Panc1 (cell line): ENCODE data around the gene ZNF688.

ENCODE experiments used
- POLR2AphosphoS5 ChIP-seq: IDR thresholded peaks from 2 replicates; pipeline ENCODE4 v1.6.1; 2012; ENCODE audit warnings: mild to moderate bottlenecking, low read depth, low read length, moderate library complexity
- SIN3A ChIP-seq: IDR thresholded peaks from 2 replicates; pipeline ENCODE4 v1.6.1; 2012; ENCODE audit warnings: low read depth, mild to moderate bottlenecking, low read length, moderate library complexity, borderline replicate concordance; ENCODE audit not compliant: insufficient read depth
- TCF7L2 ChIP-seq: IDR thresholded peaks from 2 replicates; pipeline ENCODE4 v1.6.1; 2011; ENCODE audit warnings: mild to moderate bottlenecking, low read depth, low read length, inconsistent platforms
- TF ChIP-seq, protein P1 (sequence below): fragments of 450-650 bp; IDR thresholded peaks from 2 replicates; pipeline ENCODE4 v1.5.1; 2017; ENCODE audit warnings: mild to moderate bottlenecking

DNA sequence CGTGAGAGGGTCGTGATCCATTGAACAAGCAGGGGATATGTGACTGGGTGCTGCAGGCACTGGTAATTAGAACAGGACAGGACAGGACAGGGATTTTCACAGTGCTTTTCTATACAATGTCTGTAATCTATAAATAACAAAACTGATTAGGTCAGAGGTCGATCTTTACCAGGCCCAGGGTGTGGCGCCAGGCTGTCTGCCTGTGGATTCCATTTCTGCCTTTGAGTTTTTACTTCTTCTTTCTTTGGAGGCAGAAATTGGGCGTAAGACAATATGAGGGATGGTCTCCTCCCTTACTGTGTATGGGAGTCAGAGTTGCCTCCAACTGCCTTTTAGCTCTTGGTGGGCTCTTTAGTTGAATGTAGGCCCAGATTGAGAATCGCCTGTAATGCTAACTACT lies 11.8 kb downstream of the ZNF688 start:
- TF ChIP-seq, protein P1, sequence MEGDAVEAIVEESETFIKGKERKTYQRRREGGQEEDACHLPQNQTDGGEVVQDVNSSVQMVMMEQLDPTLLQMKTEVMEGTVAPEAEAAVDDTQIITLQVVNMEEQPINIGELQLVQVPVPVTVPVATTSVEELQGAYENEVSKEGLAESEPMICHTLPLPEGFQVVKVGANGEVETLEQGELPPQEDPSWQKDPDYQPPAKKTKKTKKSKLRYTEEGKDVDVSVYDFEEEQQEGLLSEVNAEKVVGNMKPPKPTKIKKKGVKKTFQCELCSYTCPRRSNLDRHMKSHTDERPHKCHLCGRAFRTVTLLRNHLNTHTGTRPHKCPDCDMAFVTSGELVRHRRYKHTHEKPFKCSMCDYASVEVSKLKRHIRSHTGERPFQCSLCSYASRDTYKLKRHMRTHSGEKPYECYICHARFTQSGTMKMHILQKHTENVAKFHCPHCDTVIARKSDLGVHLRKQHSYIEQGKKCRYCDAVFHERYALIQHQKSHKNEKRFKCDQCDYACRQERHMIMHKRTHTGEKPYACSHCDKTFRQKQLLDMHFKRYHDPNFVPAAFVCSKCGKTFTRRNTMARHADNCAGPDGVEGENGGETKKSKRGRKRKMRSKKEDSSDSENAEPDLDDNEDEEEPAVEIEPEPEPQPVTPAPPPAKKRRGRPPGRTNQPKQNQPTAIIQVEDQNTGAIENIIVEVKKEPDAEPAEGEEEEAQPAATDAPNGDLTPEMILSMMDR: no peak
- TF ChIP-seq POLR2AphosphoS5 (no peak), SIN3A (no peak), TCF7L2 (no peak)
